Central memory CD4-positive, alpha-beta T cell (primary cell): Measurements from ENCODE around the gene FRMD3.

Experiments
- DNase-seq: peaks from one replicate; pipeline ENCODE4 v3.0.0; 2022
- total RNA-seq, 3 experiments: gene quantifications; one replicate each; lab custom pipeline; 2026; lab: John Stamatoyannopoulos, UW

FRMD3 gene
- 1.4 to 1.5 (median 1.5) reads per million in 3 experiments for total RNA-seq

- no peak for DNase-seq
Observed at GRCh38 chr9:83538172-83538889, at the start of gene FRMD3. Gene FRMD3, minus strand, starts transcription at chr9:83538401. Its CDS starts 170 bp downstream, at chr9:83538231.

- no peak for DNase-seq
Observed at GRCh38 chr9:83584995-83585394, 46.8 kb upstream of the FRMD3 start.

GRCh38 chr9:83583151-83584014 is 45.2 kb upstream of the FRMD3 start:
- DNase-seq: peak; percentile 13

- no peak for DNase-seq
Observed at GRCh38 chr9:83582029-83582428, 43.8 kb upstream of the FRMD3 start.

GRCh38 chr9:83574482-83574881 is 36.3 kb upstream of the FRMD3 start:
- no peak for DNase-seq

GRCh38 chr9:83572524-83572923 is 34.3 kb upstream of the FRMD3 start:
- DNase-seq: no peak

GRCh38 chr9:83570359-83570758 is 32.2 kb upstream of the FRMD3 start:
- DNase-seq: no peak

- DNase-seq: no peak
Observed at GRCh38 chr9:83569326-83569725, 31.1 kb upstream of the FRMD3 start.

GRCh38 chr9:83563360-83563759 is 25.2 kb upstream of the FRMD3 start:
- no peak for DNase-seq

- DNase-seq: no peak
Observed at GRCh38 chr9:83560169-83560826, 22.1 kb upstream of the FRMD3 start.

- no peak for DNase-seq
Observed at GRCh38 chr9:83557771-83558170, 19.6 kb upstream of the FRMD3 start.

- no peak for DNase-seq
Observed at GRCh38 chr9:83557317-83557716, 19.1 kb upstream of the FRMD3 start.

GRCh38 chr9:83554278-83554677 is 16.1 kb upstream of the FRMD3 start:
- no peak for DNase-seq

GRCh38 chr9:83544002-83544698 is 5.9 kb upstream of the FRMD3 start:
- no peak for DNase-seq

- no peak for DNase-seq
Observed at GRCh38 chr9:83538890-83539238, 663 bp upstream of the FRMD3 start.

- DNase-seq: no peak
Observed at GRCh38 chr9:83537331-83538171, 650 bp downstream of the FRMD3 start.

- no peak for DNase-seq
Observed at GRCh38 chr9:83536332-83536731, 1.9 kb downstream of the FRMD3 start.

- no peak for DNase-seq
Observed at GRCh38 chr9:83535736-83536135, 2.5 kb downstream of the FRMD3 start.

GRCh38 chr9:83533296-83533695 is 4.9 kb downstream of the FRMD3 start:
- DNase-seq: no peak

- no peak for DNase-seq
Observed at GRCh38 chr9:83526901-83527300, 11.3 kb downstream of the FRMD3 start.

- no peak for DNase-seq
Observed at GRCh38 chr9:83526211-83526610, 12.0 kb downstream of the FRMD3 start.

GRCh38 chr9:83523684-83524083 is 14.5 kb downstream of the FRMD3 start:
- no peak for DNase-seq
